H1 (cell line): Measurements from ENCODE around the gene PRDX5. TPM values are rescaled to one million over a fixed set of nuclear protein-coding genes. Genes with fewer than 3 reads are reported as not detected.

Source experiments
- BACH1 ChIP-seq: IDR thresholded peaks from 2 replicates; pipeline ENCODE4 v1.6.1; 2012; ENCODE audit warnings: low read length, improper control_type of control experiment
- CBX8 ChIP-seq: fragments of 300-800, 300-1000 bp; sonication (generic); IDR thresholded peaks from 2 replicates; pipeline ENCODE4 v1.7.1; 2016; ENCODE audit warnings: low read depth, low read length, borderline replicate concordance
- CHD2 ChIP-seq: IDR thresholded peaks from 2 replicates; pipeline ENCODE4 v1.6.1; 2012; ENCODE audit warnings: low read length, improper control_type of control experiment
- JUND ChIP-seq: IDR thresholded peaks from 2 replicates; pipeline ENCODE4 v1.6.1; 2011; ENCODE audit warnings: mild to moderate bottlenecking, improper control_type of control experiment, low read length
- RAD21 ChIP-seq, 2 experiments: IDR thresholded peaks in 1 of 2; conservative IDR thresholded peaks in 1 of 2; 2 replicates each; pipeline ENCODE4 v1.6.1; 2011; ENCODE audit warnings: low read depth in 2 of 2, low read length in 2 of 2, improper control_type of control experiment in 1 of 2, inconsistent platforms in 1 of 2, mild to moderate bottlenecking in 1 of 2, moderate library complexity in 1 of 2
- SIN3A ChIP-seq, 2 experiments: IDR thresholded peaks in 1 of 2; conservative IDR thresholded peaks in 1 of 2; 2 replicates each; pipeline ENCODE4 v1.6.1; 2011 to 2012; ENCODE audit warnings: low read length in 2 of 2, improper control_type of control experiment in 1 of 2, low read depth in 1 of 2, mild to moderate bottlenecking in 1 of 2
- SRF ChIP-seq: IDR thresholded peaks from 2 replicates; pipeline ENCODE4 v1.6.1; 2011; ENCODE audit warnings: mild to moderate bottlenecking, low read depth, low read length, moderate library complexity
- SUZ12 ChIP-seq: fragments of 200-600 bp; sonication (generic); IDR thresholded peaks from 2 replicates; pipeline ENCODE4 v1.6.1; 2012; ENCODE audit warnings: mild to moderate bottlenecking, inconsistent platforms, low read length, moderate library complexity, mixed read lengths
- polyA plus RNA-seq, 7 experiments: library from polyadenylated mRNA; depleted of rRNA in 3 of 7; stranded (reverse) in 5 of 7; unstranded in 2 of 7; fragments of >200 nt in 5 of 7; fragments of 200-250 nt in 2 of 7; gene quantifications; 1 replicate in 5 of 7; 2 replicates in 1 of 7; 4 replicates in 1 of 7; pipeline versions ENCODE4 v1.2.1 to v1.2.3, GENCODE V29; 2011 to 2013; ENCODE audit warnings: missing spikeins in 2 of 7, mixed read lengths in 2 of 7
- total RNA-seq: library from RNA; stranded (reverse); fragmentation: NEBNext Ultra II Directional; extraction: Animal tissue kit (Norgen Biotek cat#: 25700); gene quantifications from 2 replicates; pipeline ENCODE4 v1.2.1, GENCODE V29; 2021
- TF ChIP-seq, protein P1 (sequence below), 3 experiments: IDR thresholded peaks; 1 replicate in 2 of 3; 2 replicates in 1 of 3; pipeline versions ENCODE4 v1.5.1 to v1.6.1; 2011; ENCODE audit warnings: low read length in 3 of 3, mild to moderate bottlenecking in 3 of 3, inconsistent platforms in 2 of 3, low read depth in 1 of 3, moderate library complexity in 1 of 3; ENCODE audit not compliant: insufficient read depth in 1 of 3; ENCODE audit errors: control extremely low read depth in 1 of 3
- TF ChIP-seq, protein P2 (sequence below): IDR thresholded peaks from 2 replicates; pipeline ENCODE4 v1.6.1; 2012; ENCODE audit warnings: inconsistent platforms

The PRDX5 gene
- total and polyA plus RNA-seq, 2 of the 8 experiments (the other 6 are each of a cell fraction or from before 2014, with no cell fraction given) = 201 to 582 TPM

DNA sequence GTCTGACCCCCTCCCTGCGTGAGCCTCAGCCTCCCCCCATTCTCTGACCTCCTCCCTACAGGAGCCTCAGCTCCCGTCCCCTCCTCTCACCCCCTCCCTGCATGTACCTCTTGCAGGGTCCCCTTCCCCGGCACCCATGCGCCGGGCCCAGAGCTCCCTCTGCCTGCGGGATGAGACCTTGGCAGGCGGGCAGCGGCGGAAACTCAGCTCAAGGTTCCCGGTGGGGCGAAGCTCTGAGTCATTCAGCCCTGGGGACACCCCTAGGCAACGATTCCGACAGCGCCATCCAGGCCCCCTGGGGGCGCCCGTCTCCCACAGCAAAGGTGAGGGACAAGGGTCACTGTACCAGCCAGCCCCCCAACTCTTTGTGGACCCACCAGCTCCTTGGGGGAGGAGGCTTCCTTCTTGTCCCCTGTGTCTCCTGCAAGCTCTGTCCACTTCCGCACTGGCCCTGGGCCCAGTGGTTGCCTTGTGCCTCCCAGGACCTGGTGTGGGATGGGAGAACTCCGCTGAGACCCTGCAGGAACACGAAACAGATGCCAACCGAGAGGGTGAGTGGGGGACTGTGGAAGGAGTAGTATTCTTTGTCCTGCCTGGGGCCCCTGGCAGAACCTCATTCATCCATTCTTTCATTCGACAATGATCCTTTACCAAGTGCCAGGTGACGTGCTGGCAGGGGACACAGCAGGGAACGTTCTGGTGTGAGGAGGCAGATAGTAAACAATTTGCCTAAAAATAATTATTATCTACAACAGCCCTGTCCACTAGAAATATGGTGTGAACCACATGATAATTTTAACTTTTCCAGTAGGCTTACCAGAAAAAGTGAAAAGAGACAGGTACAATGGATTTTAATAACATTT lies 37.4 kb downstream of the PRDX5 start (continued):
- no peak for TF ChIP-seq SRF
- TF ChIP-seq, protein P1, sequence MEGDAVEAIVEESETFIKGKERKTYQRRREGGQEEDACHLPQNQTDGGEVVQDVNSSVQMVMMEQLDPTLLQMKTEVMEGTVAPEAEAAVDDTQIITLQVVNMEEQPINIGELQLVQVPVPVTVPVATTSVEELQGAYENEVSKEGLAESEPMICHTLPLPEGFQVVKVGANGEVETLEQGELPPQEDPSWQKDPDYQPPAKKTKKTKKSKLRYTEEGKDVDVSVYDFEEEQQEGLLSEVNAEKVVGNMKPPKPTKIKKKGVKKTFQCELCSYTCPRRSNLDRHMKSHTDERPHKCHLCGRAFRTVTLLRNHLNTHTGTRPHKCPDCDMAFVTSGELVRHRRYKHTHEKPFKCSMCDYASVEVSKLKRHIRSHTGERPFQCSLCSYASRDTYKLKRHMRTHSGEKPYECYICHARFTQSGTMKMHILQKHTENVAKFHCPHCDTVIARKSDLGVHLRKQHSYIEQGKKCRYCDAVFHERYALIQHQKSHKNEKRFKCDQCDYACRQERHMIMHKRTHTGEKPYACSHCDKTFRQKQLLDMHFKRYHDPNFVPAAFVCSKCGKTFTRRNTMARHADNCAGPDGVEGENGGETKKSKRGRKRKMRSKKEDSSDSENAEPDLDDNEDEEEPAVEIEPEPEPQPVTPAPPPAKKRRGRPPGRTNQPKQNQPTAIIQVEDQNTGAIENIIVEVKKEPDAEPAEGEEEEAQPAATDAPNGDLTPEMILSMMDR (IDR thresholded peaks at IDR 0.05; ENCODE audit: control extremely low read depth in 1 of 3, insufficient read depth in 1 of 3, low read depth in 1 of 3, low read length in 3 of 3) = peak in 2 of 3 experiments; percentile 86 to 91; a peak in 3 of 4 replicates
- no peak for TF ChIP-seq SIN3A (conservative IDR thresholded peaks at IDR 0.05 in 1 of 2, IDR thresholded peaks at IDR 0.05 in 1 of 2; ENCODE audit: low read depth in 1 of 2, low read length in 2 of 2)
- no peak for TF ChIP-seq CBX8
- no peak for TF ChIP-seq CHD2
- peak; percentile 54; the same call in 1 of the 2 replicates for TF ChIP-seq BACH1
- peak; percentile 74 for TF ChIP-seq JUND
- TF ChIP-seq, protein P2, sequence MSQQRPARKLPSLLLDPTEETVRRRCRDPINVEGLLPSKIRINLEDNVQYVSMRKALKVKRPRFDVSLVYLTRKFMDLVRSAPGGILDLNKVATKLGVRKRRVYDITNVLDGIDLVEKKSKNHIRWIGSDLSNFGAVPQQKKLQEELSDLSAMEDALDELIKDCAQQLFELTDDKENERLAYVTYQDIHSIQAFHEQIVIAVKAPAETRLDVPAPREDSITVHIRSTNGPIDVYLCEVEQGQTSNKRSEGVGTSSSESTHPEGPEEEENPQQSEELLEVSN = no peak
- TF ChIP-seq RAD21 (IDR thresholded peaks at IDR 0.05 in 1 of 2, conservative IDR thresholded peaks at IDR 0.05 in 1 of 2; ENCODE audit: low read depth in 2 of 2, low read length in 2 of 2) = peak; percentile 80 to 86
- TF ChIP-seq SUZ12 = no peak
